Measurements from ENCODE around the gene TCAIM. TPM values are rescaled to one million over a fixed set of nuclear protein-coding genes. Genes with fewer than 3 reads are reported as not detected.

The TCAIM gene
- polyA plus RNA-seq, 1 experiment: 10.1 TPM

GRCh38 chr3:44424758-44425157, 86.2 kb downstream of the TCAIM start:
- no peaks in the 10 kb centered on the region for H3K36me3 ChIP-seq (ENCODE audit: control insufficient read depth, insufficient read depth, low read length)
- TF ChIP-seq CTCF (IDR thresholded peaks at IDR 0.05; ENCODE audit: insufficient read depth, low read depth, low read length): no peak
- no peak overlapping the region for H3K4me3 ChIP-seq (ENCODE audit: low read depth, low read length)
- POLR2A ChIA-PET: no interaction called here
- DNase-seq (ENCODE audit: low read depth): no peak
- CTCF ChIA-PET: no interaction called here
- peaks cover 2% of the 10 kb centered on the region; the same call in 1 of the 2 replicates for H3K27me3 ChIP-seq (ENCODE audit: control insufficient read depth, insufficient read depth, low read length)

- peaks cover 2% of the 10 kb centered on the region; the same call in 1 of the 2 replicates for H3K27me3 ChIP-seq (ENCODE audit: control insufficient read depth, insufficient read depth, low read length)
- ChIA-PET POLR2A (no interaction called here), CTCF (interaction anchor here (0.6 kb wide), 1 partner anchor 1225 kb away, joined by 3 read pairs; no protein-coding TSS in a partner anchor)
- no peak overlapping the region for H3K4me3 ChIP-seq (ENCODE audit: low read depth, low read length)
- DNase-seq (ENCODE audit: low read depth): no peak
- no peak for TF ChIP-seq CTCF (IDR thresholded peaks at IDR 0.05; ENCODE audit: insufficient read depth, low read depth, low read length)
- no peaks in the 10 kb centered on the region for H3K36me3 ChIP-seq (ENCODE audit: control insufficient read depth, insufficient read depth, low read length)
Measured at GRCh38 chr3:44427683-44428082, 89.1 kb downstream of the TCAIM start.

GRCh38 chr3:44428910-44429309, 90.3 kb downstream of the TCAIM start:
- no peak for TF ChIP-seq CTCF (IDR thresholded peaks at IDR 0.05; ENCODE audit: insufficient read depth, low read depth, low read length)
- H3K4me3 ChIP-seq (ENCODE audit: low read depth, low read length): no peak overlapping the region
- DNase-seq (ENCODE audit: low read depth): no peak
- no peaks in the 10 kb centered on the region for H3K36me3 ChIP-seq (ENCODE audit: control insufficient read depth, insufficient read depth, low read length)
- ChIA-PET POLR2A (no interaction called here), CTCF (no interaction called here)
- peaks cover 2% of the 10 kb centered on the region; the same call in 1 of the 2 replicates for H3K27me3 ChIP-seq (ENCODE audit: control insufficient read depth, insufficient read depth, low read length)

GRCh38 chr3:44429459-44429858, 90.9 kb downstream of the TCAIM start:
- Histone ChIP-seq H3K36me3 (ENCODE audit: control insufficient read depth, insufficient read depth, low read length) (no peaks in the 10 kb centered on the region), H3K4me3 (ENCODE audit: low read depth, low read length) (no peak overlapping the region), H3K27me3 (ENCODE audit: control insufficient read depth, insufficient read depth, low read length) (peaks cover 1% of the 10 kb centered on the region; the same call in 1 of the 2 replicates)
- ChIA-PET CTCF (interaction anchor here (0.6 kb wide), 1 partner anchor 512 kb away, joined by 4 read pairs; no protein-coding TSS in a partner anchor), POLR2A (no interaction called here)
- TF ChIP-seq CTCF (IDR thresholded peaks at IDR 0.05; ENCODE audit: insufficient read depth, low read depth, low read length): no peak
- DNase-seq (ENCODE audit: low read depth): no peak

GRCh38 chr3:44430466-44430865, 91.9 kb downstream of the TCAIM start:
- ChIA-PET CTCF (no interaction called here), POLR2A (no interaction called here)
- no peaks in the 10 kb centered on the region for H3K27me3 ChIP-seq (ENCODE audit: control insufficient read depth, insufficient read depth, low read length)
- no peak for TF ChIP-seq CTCF (IDR thresholded peaks at IDR 0.05; ENCODE audit: insufficient read depth, low read depth, low read length)
- H3K36me3 ChIP-seq (ENCODE audit: control insufficient read depth, insufficient read depth, low read length): no peaks in the 10 kb centered on the region
- H3K4me3 ChIP-seq (ENCODE audit: low read depth, low read length): no peak overlapping the region
- no peak for DNase-seq (ENCODE audit: low read depth)
